HepG2 (cell line): ENCODE measurements around the gene TRAP1. TPM values are rescaled to one million over a fixed set of nuclear protein-coding genes. Genes with fewer than 3 reads are reported as not detected.

Experiments used
- CEBPG ChIP-seq: IDR thresholded peaks from 2 replicates; pipeline ENCODE4 v1.6.1; 2016
- HES4 ChIP-seq: sonication (generic); formaldehyde crosslinking; IDR thresholded peaks from 2 replicates; pipeline ENCODE4 v1.9.0; 2021; ENCODE audit warnings: mild to moderate bottlenecking, missing genetic modification reagents, borderline replicate concordance
- KDM4B ChIP-seq: sonication (generic); formaldehyde crosslinking; IDR thresholded peaks from 2 replicates; pipeline ENCODE4 v1.4.0; 2020; ENCODE audit warnings: missing genetic modification reagents
- NFRKB ChIP-seq: fragments of 450-650 bp; IDR thresholded peaks from 2 replicates; pipeline ENCODE4 v1.6.1; 2017
- PAF1 ChIP-seq: IDR thresholded peaks from 2 replicates; pipeline ENCODE4 v1.6.1; 2016; ENCODE audit warnings: missing genetic modification reagents, missing compliant biosample characterization
- TBX3 ChIP-seq: fragments of 450-650 bp; IDR thresholded peaks from 2 replicates; pipeline ENCODE4 v1.6.1; 2017; ENCODE audit warnings: antibody characterized with exemption, mild to moderate bottlenecking, inconsistent platforms, borderline replicate concordance
- ZBTB21 ChIP-seq: sonication (generic); formaldehyde crosslinking; IDR thresholded peaks from 2 replicates; pipeline ENCODE4 v1.4.0; 2020; ENCODE audit warnings: missing genetic modification reagents
- ZBTB7A ChIP-seq: sonication (generic); formaldehyde crosslinking; IDR thresholded peaks from 2 replicates; pipeline ENCODE4 v1.8.0; 2022; ENCODE audit warnings: mild to moderate bottlenecking, missing genetic modification reagents
- ZKSCAN8 ChIP-seq: IDR thresholded peaks from 2 replicates; pipeline ENCODE4 v1.6.1; 2016; ENCODE audit warnings: borderline replicate concordance, missing genetic modification reagents, missing compliant biosample characterization
- ZNF274 ChIP-seq: sonication (generic); formaldehyde crosslinking; IDR thresholded peaks from 2 replicates; pipeline ENCODE4 v1.5.1; 2020; ENCODE audit warnings: mild to moderate bottlenecking, missing genetic modification reagents
- ZNF616 ChIP-seq: sonication (generic); formaldehyde crosslinking; IDR thresholded peaks from 2 replicates; pipeline ENCODE4 v1.5.0; 2020; ENCODE audit warnings: low read depth, mild to moderate bottlenecking, missing genetic modification reagents
- ZNF773 ChIP-seq: sonication (generic); formaldehyde crosslinking; IDR thresholded peaks from 2 replicates; pipeline ENCODE4 v1.4.0; 2020; ENCODE audit warnings: missing genetic modification reagents, borderline replicate concordance
- ZNF782 ChIP-seq: sonication (generic); formaldehyde crosslinking; IDR thresholded peaks from 2 replicates; pipeline ENCODE4 v1.4.0; 2020; ENCODE audit warnings: missing genetic modification reagents, mild to moderate bottlenecking, borderline replicate concordance
- polyA plus RNA-seq, 8 experiments: library from polyadenylated mRNA; depleted of rRNA in 3 of 8; stranded (reverse) in 7 of 8; unstranded in 1 of 8; fragments of >200 nt; fragmentation: Illumina TruSeq in 4 of 8; extraction: Trizol in 4 of 8; gene quantifications; 2 replicates each; pipeline versions ENCODE4 v1.2.1 to v1.2.3, GENCODE V29; 2011 to 2016; ENCODE audit warnings: low read depth in 4 of 8, missing spikeins in 1 of 8, mixed read lengths in 1 of 8; ENCODE audit not compliant: insufficient read depth in 1 of 8
- total RNA-seq, 5 experiments: library from RNA; depleted of rRNA; stranded (reverse); fragments of >200 nt; fragmentation: Illumina TruSeq; extraction: Trizol; gene quantifications; 2 replicates each; pipeline ENCODE4 v1.2.3, GENCODE V29; 2016; ENCODE audit warnings: low read depth in 1 of 5
- TF ChIP-seq, protein P1 (sequence below): sonication (generic); IDR thresholded peaks from 2 replicates; pipeline ENCODE4 v1.6.1; 2016; ENCODE audit warnings: low read depth, borderline replicate concordance
- TF ChIP-seq, protein P2 (sequence below): sonication (generic); formaldehyde crosslinking; IDR thresholded peaks from 2 replicates; pipeline ENCODE4 v1.8.0; 2022; ENCODE audit warnings: mild to moderate bottlenecking, missing genetic modification reagents
- TF ChIP-seq, protein P3 (sequence below): IDR thresholded peaks from 2 replicates; pipeline ENCODE4 v1.6.1; 2016; ENCODE audit warnings: mild to moderate bottlenecking
- TF ChIP-seq, protein P4 (sequence below): sonication (generic); formaldehyde crosslinking; IDR thresholded peaks from 2 replicates; pipeline ENCODE4 v1.4.0; 2020; ENCODE audit warnings: mild to moderate bottlenecking, missing genetic modification reagents
- TF ChIP-seq, protein P5 (sequence below): sonication (generic); formaldehyde crosslinking; IDR thresholded peaks from 2 replicates; pipeline ENCODE4 v1.4.0; 2020; ENCODE audit warnings: mild to moderate bottlenecking, missing genetic modification reagents, borderline replicate concordance
- TF ChIP-seq, protein P6 (sequence below), 2 experiments: fragments of 450-650 bp in 1 of 2; sonication (generic) in 1 of 2; formaldehyde crosslinking; IDR thresholded peaks; 2 replicates each; pipeline versions ENCODE4 v1.5.0 to v1.8.0; 2020 to 2022; ENCODE audit warnings: mild to moderate bottlenecking in 1 of 2, missing genetic modification reagents in 1 of 2
- TF ChIP-seq, protein P7 (sequence below): sonication (generic); formaldehyde crosslinking; IDR thresholded peaks from 2 replicates; pipeline ENCODE4 v1.4.0; 2020; ENCODE audit warnings: missing genetic modification reagents

Gene TRAP1
- total and polyA plus RNA-seq, 2 of the 13 experiments (the other 11 are each of a cell fraction or from before 2014, with no cell fraction given) = 127 to 240 TPM

DNA sequence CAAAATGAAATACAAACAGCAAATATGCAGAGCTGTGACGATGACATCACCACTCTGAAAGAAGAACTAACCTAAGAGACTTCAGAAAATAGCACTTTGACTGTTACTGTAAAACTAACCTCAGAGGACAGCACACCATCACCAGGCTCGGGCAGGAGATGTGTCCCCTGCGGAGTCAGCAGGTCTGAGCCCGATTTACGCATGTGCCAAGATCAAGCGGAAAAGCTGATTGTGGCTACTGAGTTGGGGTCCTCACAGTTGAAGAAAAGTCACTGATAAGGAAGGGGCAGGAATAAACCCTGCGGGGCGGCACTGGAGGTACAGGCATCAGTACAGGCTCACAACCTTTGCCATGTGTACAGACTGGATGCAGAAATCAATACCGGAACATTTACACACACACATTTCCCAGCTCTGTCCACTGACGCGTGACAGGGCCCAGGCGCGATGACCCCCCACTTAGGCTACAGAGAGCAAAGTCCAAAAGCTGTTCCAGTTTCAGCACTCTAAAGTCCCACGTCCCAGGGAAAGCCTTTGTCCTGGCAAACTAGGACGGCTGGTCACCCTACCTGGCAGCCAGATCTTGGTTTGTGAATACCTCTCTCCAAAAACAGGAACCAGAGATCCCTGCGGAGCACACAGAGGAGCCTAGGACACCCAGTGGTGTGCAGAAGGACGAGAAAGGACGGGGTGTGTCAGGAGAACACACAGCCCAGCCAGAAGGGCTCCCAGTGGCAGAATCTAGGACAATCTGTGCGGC is 21.5 kb downstream of the TRAP1 start (continued):
- 0 out of 2 replicates have a peak, but pooled peaks have one; percentile 44 for TF ChIP-seq CEBPG (CRISPR knock-in tag)
- no peak for TF ChIP-seq PAF1 (CRISPR knock-in tag)
- TF ChIP-seq, protein P1, sequence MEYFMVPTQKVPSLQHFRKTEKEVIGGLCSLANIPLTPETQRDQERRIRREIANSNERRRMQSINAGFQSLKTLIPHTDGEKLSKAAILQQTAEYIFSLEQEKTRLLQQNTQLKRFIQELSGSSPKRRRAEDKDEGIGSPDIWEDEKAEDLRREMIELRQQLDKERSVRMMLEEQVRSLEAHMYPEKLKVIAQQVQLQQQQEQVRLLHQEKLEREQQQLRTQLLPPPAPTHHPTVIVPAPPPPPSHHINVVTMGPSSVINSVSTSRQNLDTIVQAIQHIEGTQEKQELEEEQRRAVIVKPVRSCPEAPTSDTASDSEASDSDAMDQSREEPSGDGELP = peak; percentile 82; the same call in 1 of the 2 replicates
- TF ChIP-seq ZBTB7A (CRISPR knock-in tag) = peak; percentile 99
- TF ChIP-seq, protein P2, sequence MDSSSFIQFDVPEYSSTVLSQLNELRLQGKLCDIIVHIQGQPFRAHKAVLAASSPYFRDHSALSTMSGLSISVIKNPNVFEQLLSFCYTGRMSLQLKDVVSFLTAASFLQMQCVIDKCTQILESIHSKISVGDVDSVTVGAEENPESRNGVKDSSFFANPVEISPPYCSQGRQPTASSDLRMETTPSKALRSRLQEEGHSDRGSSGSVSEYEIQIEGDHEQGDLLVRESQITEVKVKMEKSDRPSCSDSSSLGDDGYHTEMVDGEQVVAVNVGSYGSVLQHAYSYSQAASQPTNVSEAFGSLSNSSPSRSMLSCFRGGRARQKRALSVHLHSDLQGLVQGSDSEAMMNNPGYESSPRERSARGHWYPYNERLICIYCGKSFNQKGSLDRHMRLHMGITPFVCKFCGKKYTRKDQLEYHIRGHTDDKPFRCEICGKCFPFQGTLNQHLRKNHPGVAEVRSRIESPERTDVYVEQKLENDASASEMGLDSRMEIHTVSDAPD (CRISPR knock-in tag) = peak; percentile 98
- TF ChIP-seq ZBTB21 = peak; percentile 28; the same call in 1 of the 2 replicates
- TF ChIP-seq, protein P3, sequence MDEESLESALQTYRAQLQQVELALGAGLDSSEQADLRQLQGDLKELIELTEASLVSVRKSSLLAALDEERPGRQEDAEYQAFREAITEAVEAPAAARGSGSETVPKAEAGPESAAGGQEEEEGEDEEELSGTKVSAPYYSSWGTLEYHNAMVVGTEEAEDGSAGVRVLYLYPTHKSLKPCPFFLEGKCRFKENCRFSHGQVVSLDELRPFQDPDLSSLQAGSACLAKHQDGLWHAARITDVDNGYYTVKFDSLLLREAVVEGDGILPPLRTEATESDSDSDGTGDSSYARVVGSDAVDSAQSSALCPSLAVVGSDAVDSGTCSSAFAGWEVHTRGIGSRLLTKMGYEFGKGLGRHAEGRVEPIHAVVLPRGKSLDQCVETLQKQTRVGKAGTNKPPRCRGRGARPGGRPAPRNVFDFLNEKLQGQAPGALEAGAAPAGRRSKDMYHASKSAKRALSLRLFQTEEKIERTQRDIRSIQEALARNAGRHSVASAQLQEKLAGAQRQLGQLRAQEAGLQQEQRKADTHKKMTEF (CRISPR knock-in tag) = peak; percentile 93
- TF ChIP-seq, protein P4, sequence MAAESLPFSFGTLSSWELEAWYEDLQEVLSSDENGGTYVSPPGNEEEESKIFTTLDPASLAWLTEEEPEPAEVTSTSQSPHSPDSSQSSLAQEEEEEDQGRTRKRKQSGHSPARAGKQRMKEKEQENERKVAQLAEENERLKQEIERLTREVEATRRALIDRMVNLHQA = no peak
- peak; percentile 84 for TF ChIP-seq TBX3
- TF ChIP-seq, protein P5, sequence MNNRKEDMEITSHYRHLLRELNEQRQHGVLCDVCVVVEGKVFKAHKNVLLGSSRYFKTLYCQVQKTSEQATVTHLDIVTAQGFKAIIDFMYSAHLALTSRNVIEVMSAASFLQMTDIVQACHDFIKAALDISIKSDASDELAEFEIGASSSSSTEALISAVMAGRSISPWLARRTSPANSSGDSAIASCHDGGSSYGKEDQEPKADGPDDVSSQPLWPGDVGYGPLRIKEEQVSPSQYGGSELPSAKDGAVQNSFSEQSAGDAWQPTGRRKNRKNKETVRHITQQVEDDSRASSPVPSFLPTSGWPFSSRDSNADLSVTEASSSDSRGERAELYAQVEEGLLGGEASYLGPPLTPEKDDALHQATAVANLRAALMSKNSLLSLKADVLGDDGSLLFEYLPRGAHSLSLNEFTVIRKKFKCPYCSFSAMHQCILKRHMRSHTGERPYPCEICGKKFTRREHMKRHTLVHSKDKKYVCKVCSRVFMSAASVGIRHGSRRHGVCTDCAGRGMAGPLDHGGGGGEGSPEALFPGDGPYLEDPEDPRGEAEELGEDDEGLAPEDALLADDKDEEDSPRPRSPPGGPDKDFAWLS (CRISPR knock-in tag) = no peak
- TF ChIP-seq, protein P6, sequence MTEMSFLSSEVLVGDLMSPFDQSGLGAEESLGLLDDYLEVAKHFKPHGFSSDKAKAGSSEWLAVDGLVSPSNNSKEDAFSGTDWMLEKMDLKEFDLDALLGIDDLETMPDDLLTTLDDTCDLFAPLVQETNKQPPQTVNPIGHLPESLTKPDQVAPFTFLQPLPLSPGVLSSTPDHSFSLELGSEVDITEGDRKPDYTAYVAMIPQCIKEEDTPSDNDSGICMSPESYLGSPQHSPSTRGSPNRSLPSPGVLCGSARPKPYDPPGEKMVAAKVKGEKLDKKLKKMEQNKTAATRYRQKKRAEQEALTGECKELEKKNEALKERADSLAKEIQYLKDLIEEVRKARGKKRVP (CRISPR knock-in tag; IDR thresholded peaks at IDR 0.05) = peak in 1 of 2 experiments; percentile 70; a peak in 1 of 4 replicates
- TF ChIP-seq NFRKB = no peak
- TF ChIP-seq ZNF274 (CRISPR knock-in tag) = no peak
- peak; percentile 48; the same call in 1 of the 2 replicates for TF ChIP-seq ZKSCAN8 (CRISPR knock-in tag)
- TF ChIP-seq ZNF782 (CRISPR knock-in tag) = 0 out of 2 replicates have a peak, but pooled peaks have one; percentile 33
- peak; percentile 87; the same call in 1 of the 2 replicates for TF ChIP-seq ZNF616 (CRISPR knock-in tag)
- TF ChIP-seq HES4 (CRISPR knock-in tag) = 0 out of 2 replicates have a peak, but pooled peaks have one; percentile 66
- TF ChIP-seq KDM4B (CRISPR knock-in tag) = peak; percentile 10; the same call in 1 of the 2 replicates
- TF ChIP-seq ZNF773 (CRISPR knock-in tag) = no peak
- TF ChIP-seq, protein P7, sequence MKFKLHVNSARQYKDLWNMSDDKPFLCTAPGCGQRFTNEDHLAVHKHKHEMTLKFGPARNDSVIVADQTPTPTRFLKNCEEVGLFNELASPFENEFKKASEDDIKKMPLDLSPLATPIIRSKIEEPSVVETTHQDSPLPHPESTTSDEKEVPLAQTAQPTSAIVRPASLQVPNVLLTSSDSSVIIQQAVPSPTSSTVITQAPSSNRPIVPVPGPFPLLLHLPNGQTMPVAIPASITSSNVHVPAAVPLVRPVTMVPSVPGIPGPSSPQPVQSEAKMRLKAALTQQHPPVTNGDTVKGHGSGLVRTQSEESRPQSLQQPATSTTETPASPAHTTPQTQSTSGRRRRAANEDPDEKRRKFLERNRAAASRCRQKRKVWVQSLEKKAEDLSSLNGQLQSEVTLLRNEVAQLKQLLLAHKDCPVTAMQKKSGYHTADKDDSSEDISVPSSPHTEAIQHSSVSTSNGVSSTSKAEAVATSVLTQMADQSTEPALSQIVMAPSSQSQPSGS (CRISPR knock-in tag) = peak; percentile 93
